GM12875 (cell line): ENCODE measurements around the gene TTLL11.

Experiments
- H3K4me3 ChIP-seq: one replicate; pipeline ENCODE4 v1.5.1; 2011; ENCODE audit warnings: low read depth, low read length, control low read depth
- CTCF ChIP-seq: IDR thresholded peaks from 2 replicates; pipeline ENCODE4 v1.5.1; 2011; ENCODE audit warnings: low read depth, mild to moderate bottlenecking, control low read depth, inconsistent platforms, low read length, moderate library complexity, borderline replicate concordance; ENCODE audit not compliant: insufficient read depth

TTLL11 gene

GRCh38 chr9:121821326-121821725, 271.8 kb downstream of the TTLL11 start:
- H3K4me3 ChIP-seq: no peak overlapping the region
- TF ChIP-seq CTCF: no peak

- no peak overlapping the region for H3K4me3 ChIP-seq
- no peak for TF ChIP-seq CTCF
Measured at GRCh38 chr9:121820286-121821005, 272.7 kb downstream of the TTLL11 start.

- no peak for TF ChIP-seq CTCF
- no peak overlapping the region for H3K4me3 ChIP-seq
Measured at GRCh38 chr9:121819428-121820231, 273.5 kb downstream of the TTLL11 start.

- no peak overlapping the region for H3K4me3 ChIP-seq
- no peak for TF ChIP-seq CTCF
Measured at GRCh38 chr9:121818841-121819427, 274.2 kb downstream of the TTLL11 start.

- TF ChIP-seq CTCF: no peak
- no peak overlapping the region for H3K4me3 ChIP-seq
Measured at GRCh38 chr9:121818016-121818661, 275.0 kb downstream of the TTLL11 start.

- H3K4me3 ChIP-seq: no peak overlapping the region
- TF ChIP-seq CTCF: no peak
Measured at GRCh38 chr9:121817476-121817875, 275.6 kb downstream of the TTLL11 start.
